ENCODE results near the gene RIPK4. TPM values are rescaled to one million over a fixed set of nuclear protein-coding genes. Genes with fewer than 3 reads are reported as not detected.

The RIPK4 gene
- total and polyA plus RNA-seq, 2 of the 13 experiments (the other 11 are each of a cell fraction or from before 2014, with no cell fraction given), result 3.1 to 4.9 TPM

GRCh38 chr21:41810597-41810932 is 43.7 kb upstream of the RIPK4 start:
- TF ChIP-seq KAT7 (CRISPR knock-in tag; IDR thresholded peaks at IDR 0.05; ENCODE audit: borderline replicate concordance), result no peak
- TF ChIP-seq FOXK2 (IDR thresholded peaks at IDR 0.05), result no peak
- TF ChIP-seq ZMYM3 (CRISPR knock-in tag; IDR thresholded peaks at IDR 0.05), result no peak
- no peak for TF ChIP-seq ZFP1 (CRISPR knock-in tag; IDR thresholded peaks at IDR 0.05)
- no peak for TF ChIP-seq ZNF414 (CRISPR knock-in tag; IDR thresholded peaks at IDR 0.05)
- TF ChIP-seq GTF3A (CRISPR knock-in tag; conservative IDR thresholded peaks at IDR 0.05), result no peak
- TF ChIP-seq TFDP1 (CRISPR knock-in tag; IDR thresholded peaks at IDR 0.05; ENCODE audit: borderline replicate concordance), result no peak
- no peak for TF ChIP-seq ZBTB49 (CRISPR knock-in tag; IDR thresholded peaks at IDR 0.05; ENCODE audit: borderline replicate concordance)
- TF ChIP-seq TIGD3 (CRISPR knock-in tag; IDR thresholded peaks at IDR 0.05; ENCODE audit: borderline replicate concordance), result no peak
- no peak for TF ChIP-seq ZNF513 (CRISPR knock-in tag; conservative IDR thresholded peaks at IDR 0.05)
- no peak for TF ChIP-seq DMTF1 (CRISPR knock-in tag; IDR thresholded peaks at IDR 0.05)
- TF ChIP-seq MAFK (conservative IDR thresholded peaks at IDR 0.05 in 1 of 2, IDR thresholded peaks at IDR 0.05 in 1 of 2; ENCODE audit: low read length in 2 of 2), result no peak
- TF ChIP-seq XBP1 (CRISPR knock-in tag; IDR thresholded peaks at IDR 0.05), result no peak
- no peak overlapping the region for H3K4me2 ChIP-seq (ENCODE audit: low read depth, low read length)
- no peaks in the 10 kb centered on the region for H3K4me1 ChIP-seq (ENCODE audit: insufficient read depth, low read length)
- H3K27ac ChIP-seq (ENCODE audit: extremely low read length, insufficient read depth, low read length), result no peak overlapping the region
- H3K9ac ChIP-seq (ENCODE audit: insufficient read depth, low read depth, low read length), result no peak overlapping the region
- no peak overlapping the region for H3K4me3 ChIP-seq (replicated peaks in 1 of 3; ENCODE audit: insufficient read depth in 1 of 3, low read depth in 2 of 3, low read length in 3 of 3)
- no peaks in the 10 kb centered on the region for H3K9me3 ChIP-seq (ENCODE audit: low read length)
- 93% methylated on average over 13 of the region's 13 CpGs for WGBS (ENCODE audit: low lambda C conversion rate)
- H3K27me3 ChIP-seq (ENCODE audit: control insufficient read depth in 1 of 2, insufficient read depth in 2 of 2, low read length in 2 of 2), result no peaks in the 10 kb centered on the region
- POLR2A ChIA-PET, result no interaction called here
- no peaks in the 10 kb centered on the region for H4K20me1 ChIP-seq (ENCODE audit: insufficient read depth, low read length)
- no peak overlapping the region for H2AFZ ChIP-seq (ENCODE audit: low read length)
- CTCF ChIA-PET (ENCODE audit: low intra/inter-chr PET ratio, low total read pairs), result no interaction called here
- peaks cover 4 to 37% of the 10 kb centered on the region in 2 experiments; a peak in 4 of 5 replicates for H3K36me3 ChIP-seq (replicated peaks in 1 of 2; ENCODE audit: control insufficient read depth in 1 of 2, insufficient read depth in 2 of 2, low read length in 2 of 2)
- DNase-seq (ENCODE audit: low spot score), result no peak
- no TSS peak for BruUV-seq (replicated peaks)
- no peak for FAIRE-seq
- no peaks in the 10 kb centered on the region for H3K79me2 ChIP-seq (ENCODE audit: insufficient read depth, low read length)
- ATAC-seq, result no peak
- in situ Hi-C loops (cut with HindIII; ENCODE audit: extremely low pct_ligation_motif_present, low pct_unique_long_range_greater_than_20kb) (no loop called here), intact Hi-C loops (cut with micrococcal nuclease; ENCODE audit: unreplicated experiment) (no loop called here)
